SU-DHL-6 (cell line): ENCODE measurements around the gene STMN1.

Experiments
- CTCF ChIP-seq: fragments of 200-600 bp; sonication (generic); IDR thresholded peaks from one replicate; pipeline ENCODE4 v1.5.1; 2017; ENCODE audit warnings: antibody characterized with exemption, mild to moderate bottlenecking, low read length, moderate library complexity; ENCODE audit not compliant: insufficient read depth, poor library complexity, severe bottlenecking
- EZH2phosphoT487 ChIP-seq: fragments of 200-600 bp; sonication (generic), shearing (Covaris generic); conservative IDR thresholded peaks from 2 replicates; pipeline ENCODE4 v1.6.1; 2018; ENCODE audit warnings: mild to moderate bottlenecking, antibody characterized with exemption, low read length, moderate library complexity, mixed read lengths

- no peak for TF ChIP-seq CTCF
- no peak for TF ChIP-seq EZH2phosphoT487
Observed at GRCh38 chr1:25924454-25924853, 18.2 kb upstream of the STMN1 start.
